WERI-Rb-1 (cell line): ENCODE measurements around the gene SDS.

Source experiments
- DNase-seq: peaks from one replicate; pipeline ENCODE4 v3.0.0-alpha.2; 2020
- H3K27ac ChIP-seq: fragments of 250-450 bp; sonication (Bioruptor Pico); 2 replicates; pipeline ENCODE4 v1.5.1; 2020; ENCODE audit warnings: mild to moderate bottlenecking, moderate library complexity
- H3K27me3 ChIP-seq: fragments of 250-450 bp; sonication (Bioruptor Pico); 2 replicates; pipeline ENCODE4 v1.5.1; 2021; ENCODE audit warnings: mild to moderate bottlenecking, low read depth, moderate library complexity; ENCODE audit not compliant: insufficient read depth, severe bottlenecking
- H3K36me3 ChIP-seq: fragments of 250-450 bp; sonication (Bioruptor Pico); 2 replicates; pipeline ENCODE4 v1.5.1; 2020; ENCODE audit warnings: mild to moderate bottlenecking, moderate library complexity
- H3K4me3 ChIP-seq: 2 replicates; pipeline ENCODE4 v1.5.1; 2011; ENCODE audit warnings: low read depth, mild to moderate bottlenecking, control low read depth, low read length
- H3K9me3 ChIP-seq: fragments of 250-450 bp; sonication (Bioruptor Pico); 2 replicates; pipeline ENCODE4 v1.5.1; 2021; ENCODE audit warnings: mild to moderate bottlenecking, moderate library complexity; ENCODE audit not compliant: severe bottlenecking
- TF ChIP-seq, protein P1 (sequence below): IDR thresholded peaks from 2 replicates; pipeline ENCODE4 v1.5.1; 2011; ENCODE audit warnings: low read depth, mild to moderate bottlenecking, control low read depth, inconsistent platforms, low read length

SDS gene

DNA sequence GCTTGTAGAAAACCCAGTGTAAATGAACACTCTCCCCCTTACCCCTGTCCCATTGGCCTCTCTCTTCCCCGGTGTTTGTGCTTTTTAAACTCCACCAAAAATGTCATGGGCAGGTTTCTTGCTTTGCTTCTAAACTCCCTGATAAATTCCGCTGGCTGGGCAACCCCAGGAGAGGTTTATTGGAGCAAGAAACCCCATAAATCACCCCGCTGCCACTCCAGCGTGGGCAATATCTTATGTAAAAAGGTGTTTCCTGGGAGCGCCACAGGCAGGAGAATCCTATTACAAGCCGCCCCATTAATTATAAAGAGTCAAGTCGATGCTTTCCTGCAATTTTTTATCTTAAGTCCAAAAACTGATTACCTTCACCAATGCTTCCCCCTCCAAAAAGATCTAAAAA is 45.2 kb upstream of the SDS start:
- Histone ChIP-seq H3K27me3 (no peaks in the 10 kb centered on the region), H3K9me3 (no peaks in the 10 kb centered on the region), H3K36me3 (no peaks in the 10 kb centered on the region), H3K4me3 (no peak overlapping the region), H3K27ac (no peak overlapping the region)
- TF ChIP-seq, protein P1, sequence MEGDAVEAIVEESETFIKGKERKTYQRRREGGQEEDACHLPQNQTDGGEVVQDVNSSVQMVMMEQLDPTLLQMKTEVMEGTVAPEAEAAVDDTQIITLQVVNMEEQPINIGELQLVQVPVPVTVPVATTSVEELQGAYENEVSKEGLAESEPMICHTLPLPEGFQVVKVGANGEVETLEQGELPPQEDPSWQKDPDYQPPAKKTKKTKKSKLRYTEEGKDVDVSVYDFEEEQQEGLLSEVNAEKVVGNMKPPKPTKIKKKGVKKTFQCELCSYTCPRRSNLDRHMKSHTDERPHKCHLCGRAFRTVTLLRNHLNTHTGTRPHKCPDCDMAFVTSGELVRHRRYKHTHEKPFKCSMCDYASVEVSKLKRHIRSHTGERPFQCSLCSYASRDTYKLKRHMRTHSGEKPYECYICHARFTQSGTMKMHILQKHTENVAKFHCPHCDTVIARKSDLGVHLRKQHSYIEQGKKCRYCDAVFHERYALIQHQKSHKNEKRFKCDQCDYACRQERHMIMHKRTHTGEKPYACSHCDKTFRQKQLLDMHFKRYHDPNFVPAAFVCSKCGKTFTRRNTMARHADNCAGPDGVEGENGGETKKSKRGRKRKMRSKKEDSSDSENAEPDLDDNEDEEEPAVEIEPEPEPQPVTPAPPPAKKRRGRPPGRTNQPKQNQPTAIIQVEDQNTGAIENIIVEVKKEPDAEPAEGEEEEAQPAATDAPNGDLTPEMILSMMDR, result no peak
- DNase-seq, result no peak

DNA sequence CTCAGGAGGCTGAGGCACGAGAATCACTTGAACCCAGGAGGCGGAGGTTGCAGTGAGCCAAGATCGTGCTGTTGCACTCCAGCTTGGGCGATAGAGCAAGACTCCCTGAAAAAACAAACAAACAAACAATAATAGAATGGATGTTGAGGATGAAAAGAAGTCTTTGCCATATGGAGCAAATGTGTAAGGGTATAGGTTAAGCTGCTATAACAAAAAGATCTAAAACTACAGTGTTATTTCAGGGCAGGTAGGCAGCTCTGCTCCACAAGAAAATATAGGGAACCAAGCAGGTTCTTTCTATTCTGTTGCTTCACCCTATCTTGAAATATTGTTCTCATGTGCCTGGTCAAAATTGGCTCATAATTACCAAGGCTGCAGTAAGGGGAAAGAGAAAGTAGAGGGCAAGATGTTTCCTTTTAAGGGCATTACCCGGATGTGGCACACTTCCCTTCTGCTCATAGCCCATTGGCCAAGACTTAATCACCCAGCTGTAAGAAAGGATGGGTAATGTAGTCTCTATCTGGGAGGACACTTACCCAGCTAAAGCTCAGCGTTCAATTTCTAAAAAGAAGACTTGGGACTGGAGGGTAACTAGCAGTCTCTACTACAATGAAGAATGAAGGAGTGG is 42.0 kb upstream of the SDS start:
- H3K9me3 ChIP-seq, result no peaks in the 10 kb centered on the region
- H3K27me3 ChIP-seq, result no peaks in the 10 kb centered on the region
- H3K36me3 ChIP-seq, result no peaks in the 10 kb centered on the region
- TF ChIP-seq, protein P1, result no peak
- no peak for DNase-seq
- H3K4me3 ChIP-seq, result no peak overlapping the region
- no peak overlapping the region for H3K27ac ChIP-seq

DNA sequence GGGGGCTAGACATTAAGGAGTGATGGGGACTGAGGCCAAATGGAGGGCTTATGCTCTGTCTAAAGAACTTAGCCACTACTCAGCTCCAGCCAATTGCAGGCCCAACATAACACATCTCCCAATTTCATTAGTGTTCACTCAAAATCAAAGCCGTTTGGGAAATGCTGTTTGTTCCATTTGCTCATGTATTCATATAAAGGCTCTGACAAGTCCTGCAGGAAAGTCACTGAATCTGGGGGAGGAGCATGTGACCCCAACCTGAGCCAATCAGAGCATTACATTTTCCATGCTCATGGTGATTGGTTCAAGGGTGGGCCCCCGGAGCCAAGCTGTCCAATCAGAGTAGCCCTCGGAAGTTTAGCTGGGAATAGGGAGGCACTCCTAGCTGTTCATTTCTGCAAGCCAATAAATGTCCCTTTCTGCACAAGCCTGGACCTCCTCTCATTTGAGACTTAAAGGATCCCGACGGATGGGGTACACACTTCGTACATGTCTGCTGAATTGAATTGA is 39.4 kb upstream of the SDS start:
- DNase-seq, result no peak
- H3K27ac ChIP-seq, result no peak overlapping the region
- H3K27me3 ChIP-seq, result no peaks in the 10 kb centered on the region
- no peaks in the 10 kb centered on the region for H3K9me3 ChIP-seq
- H3K4me3 ChIP-seq, result no peak overlapping the region
- TF ChIP-seq, protein P1, result no peak
- H3K36me3 ChIP-seq, result no peaks in the 10 kb centered on the region

- no peaks in the 10 kb centered on the region for H3K27me3 ChIP-seq
- H3K27ac ChIP-seq, result no peak overlapping the region
- DNase-seq, result no peak
- H3K4me3 ChIP-seq, result no peak overlapping the region
- H3K9me3 ChIP-seq, result no peaks in the 10 kb centered on the region
- H3K36me3 ChIP-seq, result no peaks in the 10 kb centered on the region
- TF ChIP-seq, protein P1, result no peak
Observed at GRCh38 chr12:113440947-113441782, 37.5 kb upstream of the SDS start.

GRCh38 chr12:113440336-113440735 is 36.6 kb upstream of the SDS start:
- Histone ChIP-seq H3K27ac (no peak overlapping the region), H3K9me3 (no peaks in the 10 kb centered on the region), H3K27me3 (no peaks in the 10 kb centered on the region), H3K36me3 (no peaks in the 10 kb centered on the region), H3K4me3 (no peak overlapping the region)
- TF ChIP-seq, protein P1, result no peak
- no peak for DNase-seq
